Endothelial cell of umbilical vein (primary cell): ENCODE measurements around the gene KLRK1.
"Not testable (repeated sequence)": the region's sequence is repeated elsewhere in the genome, so short reads cannot be mapped to it uniquely, and the experiment has no call there.

ENCODE experiments used
- CTCF ChIP-seq, 2 donors: IDR thresholded peaks; 1 replicate in 1 of 2; 2 replicates in 1 of 2; pipeline ENCODE4 v1.5.1; 2011; ENCODE audit warnings: low read length in 2 of 2, mild to moderate bottlenecking in 2 of 2, moderate library complexity in 2 of 2, control low read depth in 1 of 2, inconsistent platforms in 1 of 2, low read depth in 1 of 2; ENCODE audit not compliant: insufficient read depth in 1 of 2; ENCODE audit errors: extremely low read depth in 1 of 2
- EZH2 ChIP-seq: IDR thresholded peaks from 2 replicates; pipeline ENCODE4 v1.6.1; 2012; ENCODE audit warnings: borderline replicate concordance, low read depth, mild to moderate bottlenecking, moderate library complexity, low read length, inconsistent platforms; ENCODE audit not compliant: severe bottlenecking
- FOS ChIP-seq: IDR thresholded peaks from 2 replicates; pipeline ENCODE4 v1.6.1; 2011; ENCODE audit warnings: mild to moderate bottlenecking, low read length, moderate library complexity, borderline replicate concordance; ENCODE audit not compliant: insufficient read depth
- MAX ChIP-seq: IDR thresholded peaks from 2 replicates; pipeline ENCODE4 v1.6.1; 2011; ENCODE audit not compliant: insufficient read depth, insufficient read length
- POLR2A ChIP-seq: IDR thresholded peaks from 2 replicates; pipeline ENCODE4 v1.6.1; 2012; ENCODE audit warnings: low read depth, mild to moderate bottlenecking, control low read depth, low read length
- POLR2AphosphoS5 ChIP-seq: IDR thresholded peaks from 2 replicates; pipeline ENCODE4 v1.6.1; 2012; ENCODE audit warnings: low read depth, mild to moderate bottlenecking, control low read depth, low read length, moderate library complexity; ENCODE audit not compliant: insufficient read depth

- not testable (repeated sequence) for TF ChIP-seq POLR2AphosphoS5; CTCF (IDR thresholded peaks at IDR 0.05; ENCODE audit: extremely low read depth in 1 of 2, insufficient read depth in 1 of 2, low read depth in 1 of 2, low read length in 2 of 2); POLR2A; MAX; EZH2; FOS
Measured at GRCh38 chr12:10338470-10338869, 51.4 kb downstream of the KLRK1 start.
